Panc1 (cell line): Measurements from ENCODE around the gene PRRC1.

Experiments used
- CTCF ChIP-seq: fragments of 450-650 bp; IDR thresholded peaks from 2 replicates; pipeline ENCODE4 v1.5.1; 2017; ENCODE audit warnings: mild to moderate bottlenecking
- POLR2AphosphoS5 ChIP-seq: IDR thresholded peaks from 2 replicates; pipeline ENCODE4 v1.6.1; 2012; ENCODE audit warnings: mild to moderate bottlenecking, low read depth, low read length, moderate library complexity
- REST ChIP-seq, 2 experiments: IDR thresholded peaks; 2 replicates each; pipeline ENCODE4 v1.6.1; 2011 to 2012; ENCODE audit warnings: low read depth in 2 of 2, control low read depth in 1 of 2, low read length in 1 of 2, mild to moderate bottlenecking in 1 of 2, moderate library complexity in 1 of 2; ENCODE audit not compliant: insufficient read depth in 1 of 2
- SIN3A ChIP-seq: IDR thresholded peaks from 2 replicates; pipeline ENCODE4 v1.6.1; 2012; ENCODE audit warnings: low read depth, mild to moderate bottlenecking, low read length, moderate library complexity, borderline replicate concordance; ENCODE audit not compliant: insufficient read depth

GRCh38 chr5:127596501-127596900 is 79.1 kb downstream of the PRRC1 start:
- TF ChIP-seq CTCF, result no peak
- TF ChIP-seq POLR2AphosphoS5, result no peak
- TF ChIP-seq SIN3A, result no peak
- no peak for TF ChIP-seq REST (IDR thresholded peaks at IDR 0.05; ENCODE audit: insufficient read depth in 1 of 2, low read depth in 2 of 2, low read length in 1 of 2)
